Peyer's patch (tissue), 4 donors: ENCODE data around the gene BABAM1. TPM values are rescaled to one million over a fixed set of nuclear protein-coding genes. Genes with fewer than 3 reads are reported as not detected.

Experiments
- DNase-seq, 3 donors: peaks; one replicate each; pipeline ENCODE4 v3.0.0-alpha.2; 2017 to 2019
- H3K27ac ChIP-seq, 4 donors: fragments of 200-600 bp; sonication (generic); one replicate each; pipeline ENCODE4 v1.5.1; 2016 to 2019
- H3K27me3 ChIP-seq, 2 donors: fragments of 200-600 bp; sonication (generic); one replicate each; pipeline ENCODE4 v1.5.1; 2019
- H3K36me3 ChIP-seq, 3 donors: fragments of 200-600 bp; sonication (generic); one replicate each; pipeline ENCODE4 v1.5.1; 2016 to 2019
- H3K4me1 ChIP-seq, 4 donors: fragments of 200-600 bp; sonication (generic); one replicate each; pipeline ENCODE4 v1.5.1; 2016 to 2019
- H3K4me3 ChIP-seq, 4 donors: fragments of 200-600 bp; sonication (generic); 1 replicate in 3 of 4; 2 replicates in 1 of 4; pipeline ENCODE4 v1.5.1; 2016 to 2019; ENCODE audit warnings: mild to moderate bottlenecking in 1 of 4
- H3K9me3 ChIP-seq, 4 donors: fragments of 200-600 bp; sonication (generic); one replicate each; pipeline ENCODE4 v1.5.1; 2016 to 2019; ENCODE audit warnings: mild to moderate bottlenecking in 1 of 4
- CTCF ChIP-seq, 6 experiments: fragments of 450-650 bp in 4 of 6; fragments of 200-600 bp in 2 of 6; sonication (generic) in 1 of 6; IDR thresholded peaks; one replicate each; pipeline ENCODE4 v1.5.1; 2017 to 2019; ENCODE audit warnings: antibody characterized with exemption in 6 of 6, mild to moderate bottlenecking in 3 of 6, moderate library complexity in 1 of 6
- POLR2A ChIP-seq, 2 donors: fragments of 450-650 bp; IDR thresholded peaks; one replicate each; pipeline ENCODE4 v1.5.1; 2017; ENCODE audit warnings: antibody characterized with exemption in 2 of 2, mild to moderate bottlenecking in 2 of 2, moderate library complexity in 2 of 2
- total RNA-seq, 4 donors: library from RNA; depleted of rRNA; stranded (reverse); fragments of >200 nt; gene quantifications; one replicate each; pipeline ENCODE4 v1.1.0, GENCODE V29; 2016

BABAM1 gene
- total RNA-seq, 4 donors from 2014 or later: 51.8 to 174 (median 59.2) TPM

DNA sequence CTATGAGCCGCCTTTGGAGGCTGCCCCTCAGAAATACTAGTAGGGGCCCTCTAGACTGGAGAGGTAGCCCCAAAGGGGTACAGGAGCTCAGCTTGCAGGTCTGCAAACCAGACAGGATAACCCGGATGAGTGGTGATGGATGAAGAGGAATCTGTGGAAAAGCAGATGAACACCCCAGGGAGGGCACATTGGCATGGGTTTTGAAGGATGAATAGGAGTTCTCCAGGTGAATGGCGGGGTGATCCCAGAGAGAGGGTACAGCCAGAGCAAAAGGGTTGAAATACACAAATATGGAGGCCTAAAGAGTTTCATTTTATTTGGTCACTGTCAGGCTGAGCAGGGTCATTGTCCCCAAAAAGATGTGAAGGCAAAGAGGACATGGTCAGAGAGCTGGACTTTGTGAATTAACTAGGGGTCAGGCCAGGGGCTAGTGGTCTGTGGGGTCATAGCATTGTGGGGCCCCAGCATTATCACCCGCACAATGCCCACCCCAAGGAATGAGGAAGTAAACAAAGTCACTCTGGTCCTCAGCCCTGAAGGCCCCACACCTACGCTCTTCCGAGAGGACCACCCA lies 26.3 kb upstream of the BABAM1 start:
- DNase-seq: no peak
- H3K36me3 ChIP-seq: peaks cover 0 to 18% (median 0%) of the 10 kb centered on the region in 3 donors
- H3K27me3 ChIP-seq: no peaks in the 10 kb centered on the region
- no peaks in the 10 kb centered on the region for H3K9me3 ChIP-seq
- no peak for TF ChIP-seq CTCF (IDR thresholded peaks at IDR 0.05)
- no peak for TF ChIP-seq POLR2A (IDR thresholded peaks at IDR 0.05)
- H3K4me3 ChIP-seq: peak overlapping the region in 1 of 4 donors; percentile 17
- H3K27ac ChIP-seq: peak overlapping the region in 2 of 4 donors; percentile 19 to 74
- H3K4me1 ChIP-seq: peaks cover 0 to 65% (median 5%) of the 10 kb centered on the region in 4 donors

GRCh38 chr19:17242431-17243208 lies 24.6 kb upstream of the BABAM1 start:
- H3K4me1 ChIP-seq: peaks cover 5 to 64% (median 12%) of the 10 kb centered on the region in 4 donors
- no peaks in the 10 kb centered on the region for H3K9me3 ChIP-seq
- DNase-seq: no peak
- H3K27me3 ChIP-seq: no peaks in the 10 kb centered on the region
- peak overlapping the region in 2 of 4 donors; percentile 73 to 93 for H3K4me3 ChIP-seq
- H3K27ac ChIP-seq: peak overlapping the region in 3 of 4 donors; percentile 71 to 92 (median 79)
- TF ChIP-seq POLR2A (IDR thresholded peaks at IDR 0.05) (no peak), CTCF (IDR thresholded peaks at IDR 0.05) (no peak)
- peaks cover 0 to 17% (median 0%) of the 10 kb centered on the region in 3 donors for H3K36me3 ChIP-seq

DNA sequence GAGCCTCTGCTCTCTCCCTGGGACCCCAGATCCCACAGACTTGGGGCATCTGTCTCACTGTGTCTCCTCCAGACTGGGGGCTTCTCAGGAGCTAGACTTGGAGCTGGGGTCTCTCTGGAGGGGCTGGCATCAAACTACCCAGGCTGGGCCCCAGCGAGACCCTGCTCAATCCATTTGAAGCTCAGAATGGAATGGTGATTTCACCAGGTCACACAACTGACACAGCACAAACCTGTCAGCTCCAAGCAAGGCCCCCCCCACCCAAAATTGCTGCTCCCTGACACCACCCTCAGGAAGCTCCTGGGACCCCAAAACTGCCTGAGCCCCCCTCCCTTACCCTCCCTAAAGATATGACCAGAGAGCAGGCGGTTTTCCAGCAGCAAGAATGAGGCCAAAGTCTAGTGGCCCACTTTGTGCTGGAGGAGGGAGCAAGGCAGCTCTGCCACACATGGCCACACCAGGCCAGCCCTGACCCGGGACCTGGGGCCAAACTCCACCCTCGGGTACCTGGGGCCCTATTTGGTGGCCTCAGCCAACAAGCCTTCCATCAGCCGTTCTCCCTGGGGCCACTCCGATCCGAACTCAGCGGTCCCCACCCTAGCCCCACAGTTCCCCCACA lies 23.9 kb upstream of the BABAM1 start:
- H3K36me3 ChIP-seq: peaks cover 0 to 11% (median 0%) of the 10 kb centered on the region in 3 donors
- peak in 2 of 3 donors; percentile 77 to 80 for DNase-seq
- no peak for TF ChIP-seq CTCF (IDR thresholded peaks at IDR 0.05)
- peak in 1 of 2 donors; percentile 33 for TF ChIP-seq POLR2A (IDR thresholded peaks at IDR 0.05)
- H3K27ac ChIP-seq: peak overlapping the region; percentile 71 to 92 (median 85)
- H3K4me3 ChIP-seq: peak overlapping the region; percentile 57 to 93 (median 74)
- H3K27me3 ChIP-seq: no peaks in the 10 kb centered on the region
- H3K9me3 ChIP-seq: no peaks in the 10 kb centered on the region
- peaks cover 5 to 64% (median 12%) of the 10 kb centered on the region in 4 donors for H3K4me1 ChIP-seq

- H3K27me3 ChIP-seq: no peaks in the 10 kb centered on the region
- H3K4me1 ChIP-seq: peaks cover 7 to 68% (median 13%) of the 10 kb centered on the region in 4 donors
- TF ChIP-seq POLR2A (IDR thresholded peaks at IDR 0.05) (no peak), CTCF (IDR thresholded peaks at IDR 0.05) (no peak)
- H3K4me3 ChIP-seq: peak overlapping the region; percentile 57 to 93 (median 74)
- H3K27ac ChIP-seq: peak overlapping the region; percentile 71 to 92 (median 85)
- peak in 2 of 3 donors; percentile 78 to 82 for DNase-seq
- peaks cover 0 to 4% (median 0%) of the 10 kb centered on the region in 3 donors for H3K36me3 ChIP-seq
- H3K9me3 ChIP-seq: no peaks in the 10 kb centered on the region
Measured at GRCh38 chr19:17243830-17244617, 23.2 kb upstream of the BABAM1 start.
